Measurements from ENCODE around the gene EPHA1.

EPHA1 gene

DNA sequence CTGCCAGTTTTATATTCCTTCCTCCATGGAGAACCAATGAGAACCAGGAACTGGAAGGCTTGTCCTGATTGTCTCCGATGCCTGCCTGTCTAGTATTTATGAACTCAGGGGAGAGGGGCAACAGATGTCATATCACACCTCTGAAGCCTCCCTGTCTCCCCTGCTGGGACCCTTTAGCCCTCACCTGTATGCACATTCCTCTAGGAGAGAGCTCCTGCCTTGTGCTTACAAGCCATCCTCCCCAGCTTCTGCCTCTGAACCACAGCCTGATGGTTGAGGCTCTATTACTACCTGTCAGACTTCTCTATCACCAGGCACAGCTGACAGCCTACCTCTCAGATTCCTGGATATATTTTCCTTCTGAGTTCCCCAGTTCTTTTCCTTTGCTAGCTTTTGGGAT lies 40.3 kb downstream of the EPHA1 start:
- DNase-seq, result no peak

DNA sequence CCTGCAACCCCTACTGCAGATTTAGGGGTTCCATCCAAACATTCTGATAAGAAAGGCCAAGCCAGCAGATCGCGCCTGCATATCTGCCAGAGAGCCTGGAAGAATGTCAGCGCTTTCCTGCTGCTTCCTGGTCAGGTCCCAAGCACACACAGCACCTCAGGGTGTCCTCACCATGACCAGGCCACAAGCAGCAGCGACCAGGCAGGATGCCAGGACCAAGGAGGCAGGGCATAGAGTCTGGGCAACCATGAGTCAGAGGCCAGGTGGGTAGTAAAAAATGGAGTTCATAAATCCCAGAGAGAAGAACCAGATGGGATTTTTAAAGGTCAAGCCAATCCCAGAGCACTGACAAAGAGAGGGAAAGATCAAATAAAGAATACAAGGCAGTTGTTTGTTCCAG lies 40.7 kb downstream of the EPHA1 start:
- DNase-seq, result no peak

GRCh38 chr7:143363016-143363937 lies 45.4 kb downstream of the EPHA1 start:
- no peak for DNase-seq

DNA sequence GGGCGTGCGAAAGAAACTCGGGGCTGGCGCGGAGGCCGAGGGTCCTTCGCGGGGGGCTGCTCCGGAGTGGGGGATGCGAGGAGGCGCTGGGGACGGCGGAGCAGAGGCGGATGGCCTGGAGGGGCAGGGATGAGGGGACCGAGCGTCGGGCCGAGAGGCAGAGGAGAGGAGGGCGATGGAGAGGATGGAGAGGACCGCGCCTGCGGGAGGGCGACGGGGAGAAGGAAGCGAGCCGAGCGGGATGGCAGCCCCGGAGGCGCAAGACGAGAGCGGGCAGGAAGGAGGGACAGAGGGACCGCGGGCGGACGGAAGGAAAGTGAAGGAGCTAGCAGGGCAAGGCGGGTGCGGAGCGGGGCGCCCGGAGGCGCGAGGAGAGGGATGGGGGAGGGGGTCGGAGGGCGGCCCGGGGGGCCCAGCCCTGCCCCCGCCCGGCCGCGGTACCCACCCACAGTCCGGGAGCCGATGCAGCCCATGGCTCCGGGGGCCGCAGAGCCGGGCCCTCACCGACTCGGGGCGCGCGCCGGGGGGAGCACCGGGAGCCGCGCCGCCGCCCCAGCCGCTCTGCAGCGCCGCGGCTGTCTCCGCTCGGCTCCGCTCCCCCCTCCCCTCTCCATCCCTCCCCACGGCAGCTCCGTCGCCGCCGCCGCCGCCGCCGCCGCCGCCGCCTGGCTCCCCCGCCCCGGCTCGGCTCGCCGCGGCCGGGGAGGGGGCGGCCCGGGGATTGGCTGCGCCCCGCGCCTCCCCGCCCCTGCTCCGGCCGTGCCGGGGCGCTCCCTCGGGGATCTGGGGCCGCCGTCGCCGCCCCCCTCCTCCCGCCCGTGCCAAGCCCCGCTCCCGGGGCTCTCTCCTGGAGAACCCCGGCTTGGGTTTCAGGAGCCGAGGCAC lies 46.3 kb downstream of the EPHA1 start, which contains the start of gene FAM131B:
Gene FAM131B (minus strand): TSS at position 583 of the 885 bp plus-strand sequence. CDS start 110 bp downstream, at position 473.
- DNase-seq, result no peak

GRCh38 chr7:143361552-143362130 lies 47.0 kb downstream of the EPHA1 start:
- DNase-seq, result no peak

GRCh38 chr7:143360788-143361551 lies 47.7 kb downstream of the EPHA1 start:
- no peak for DNase-seq

GRCh38 chr7:143359771-143360353 lies 48.8 kb downstream of the EPHA1 start:
- no peak for DNase-seq

DNA sequence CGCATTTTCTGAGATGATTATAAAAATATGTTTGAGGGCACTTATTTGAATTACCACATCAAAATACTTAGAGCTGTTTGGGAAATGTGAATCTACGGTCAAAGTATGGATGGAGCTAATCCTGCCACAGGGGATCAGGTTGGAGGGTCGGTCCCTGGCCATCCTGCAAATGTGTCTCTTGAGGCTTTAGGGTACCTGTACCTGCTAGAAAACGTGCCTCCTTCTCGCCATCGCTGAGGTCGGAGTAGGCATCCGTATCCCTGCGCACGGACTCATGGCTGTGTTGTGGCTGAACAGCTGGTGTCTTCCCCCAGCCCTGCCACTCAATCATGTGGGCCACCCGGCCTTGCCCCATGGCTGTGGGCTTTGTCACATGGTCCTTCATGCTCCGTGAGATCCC lies 50.0 kb downstream of the EPHA1 start:
- no peak for DNase-seq

- no peak for DNase-seq
Measured at GRCh38 chr7:143356414-143357050, 52.1 kb downstream of the EPHA1 start.

GRCh38 chr7:143355450-143356385 lies 52.9 kb downstream of the EPHA1 start:
- no peak for DNase-seq

GRCh38 chr7:143354965-143355364 lies 53.7 kb downstream of the EPHA1 start:
- DNase-seq, result no peak

DNA sequence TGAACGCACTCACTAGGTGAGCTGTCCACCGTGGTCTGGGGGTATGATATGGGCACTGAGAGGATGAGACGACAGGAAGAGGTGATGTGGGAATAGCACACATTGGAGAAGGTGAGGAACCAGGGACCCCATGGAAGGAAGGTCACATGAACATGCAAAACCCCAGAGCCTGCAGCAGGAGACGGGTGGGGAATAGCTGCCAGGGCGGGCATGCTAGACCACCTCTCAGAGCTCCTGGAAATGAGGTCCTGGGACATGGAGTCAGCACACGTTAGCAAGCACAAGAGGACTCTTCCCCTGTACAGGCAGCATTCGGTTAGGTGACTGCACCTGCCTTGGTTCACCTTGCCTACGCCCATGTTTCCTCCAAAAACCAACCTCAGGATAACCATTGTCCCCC lies 54.3 kb downstream of the EPHA1 start:
- no peak for DNase-seq

DNA sequence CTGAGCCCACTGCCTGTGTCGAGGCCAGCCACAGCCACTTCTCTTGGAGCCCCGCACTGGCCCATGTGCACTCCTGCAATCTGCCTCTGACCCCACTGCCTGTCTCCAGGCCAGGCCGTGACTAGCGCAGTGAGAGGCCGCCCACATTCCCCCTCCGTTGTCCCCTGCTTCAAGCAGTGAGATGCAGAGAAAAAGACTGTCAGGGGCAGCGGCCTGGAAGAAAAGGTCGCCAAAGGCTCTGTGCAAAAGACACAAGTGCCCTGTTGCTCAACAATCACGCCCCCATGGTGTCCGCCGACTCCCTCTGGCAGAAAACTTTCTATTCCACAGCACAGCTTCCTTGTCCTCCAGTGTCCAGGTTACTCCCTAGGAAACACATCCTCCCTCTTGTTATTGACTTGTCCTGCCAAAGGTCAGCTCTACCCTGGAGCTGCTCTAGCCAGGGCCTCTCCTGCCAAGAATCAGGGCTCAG lies 56.1 kb downstream of the EPHA1 start:
- no peak for DNase-seq

- DNase-seq, result no peak
Measured at GRCh38 chr7:143351574-143351973, 57.1 kb downstream of the EPHA1 start.

GRCh38 chr7:143351060-143351459 lies 57.6 kb downstream of the EPHA1 start:
- DNase-seq, result no peak

- no peak for DNase-seq
Measured at GRCh38 chr7:143347950-143348349, 60.7 kb downstream of the EPHA1 start.

GRCh38 chr7:143346018-143346417 lies 62.6 kb downstream of the EPHA1 start:
- no peak for DNase-seq

DNA sequence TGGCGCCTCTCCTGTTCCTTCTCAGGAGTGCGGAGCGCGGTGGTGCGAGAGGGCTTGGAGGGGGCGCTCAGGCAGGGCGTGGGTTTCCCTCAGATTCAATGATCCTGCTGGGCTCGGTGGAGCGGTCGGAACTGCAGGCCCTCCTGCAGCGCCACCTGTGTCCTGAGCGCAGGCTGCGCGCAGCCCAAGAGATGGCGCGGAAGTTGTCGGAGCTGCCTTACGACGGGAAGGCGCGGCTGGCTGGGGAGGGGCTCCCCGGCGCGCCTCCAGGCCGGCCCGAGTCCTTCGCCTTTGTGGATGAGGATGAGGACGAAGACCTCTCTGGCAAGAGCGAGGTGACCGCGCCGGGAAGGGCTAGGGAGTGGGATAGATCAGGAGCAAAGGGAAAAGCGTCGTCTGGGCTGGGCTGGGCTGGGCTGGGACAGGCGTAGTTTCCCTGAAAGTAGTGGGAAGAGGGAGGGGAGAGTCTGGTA lies 63.2 kb downstream of the EPHA1 start:
- DNase-seq, result no peak

DNA sequence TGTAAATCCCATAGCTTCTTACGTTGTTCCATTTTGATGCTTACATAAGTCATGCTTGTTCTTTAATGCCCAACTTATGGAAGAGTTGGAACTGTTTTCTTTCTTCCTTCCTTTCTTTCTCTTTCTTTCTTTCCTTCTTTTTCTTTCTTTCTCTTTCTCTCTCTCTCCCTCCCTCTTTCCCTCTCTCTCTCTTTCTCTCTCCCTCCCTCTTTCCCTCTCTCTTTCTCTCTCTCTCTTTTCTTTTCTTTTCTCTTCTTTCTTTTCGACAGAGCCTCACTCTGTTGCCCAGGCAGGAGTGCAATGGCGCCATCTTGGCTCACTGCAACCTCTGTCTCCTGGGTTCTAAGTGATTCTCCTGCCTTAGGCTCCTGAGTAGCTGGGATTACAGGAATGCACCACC lies 65.1 kb downstream of the EPHA1 start:
- DNase-seq, result no peak

- DNase-seq, result no peak
Measured at GRCh38 chr7:143341842-143342241, 66.8 kb downstream of the EPHA1 start.

Measured in NCI-H1436 (cell line).